Activated T-cell treated with anti-CD3 and anti-CD28 coated beads, Interleukin-2, amount 50 U/mL, for 48 hours (primary cell): ENCODE measurements around the gene CELF2.

ENCODE experiments used
- DNase-seq, 2 experiments: peaks; one replicate each; pipeline ENCODE4 v3.0.0-alpha.2; 2020

Gene CELF2

DNA sequence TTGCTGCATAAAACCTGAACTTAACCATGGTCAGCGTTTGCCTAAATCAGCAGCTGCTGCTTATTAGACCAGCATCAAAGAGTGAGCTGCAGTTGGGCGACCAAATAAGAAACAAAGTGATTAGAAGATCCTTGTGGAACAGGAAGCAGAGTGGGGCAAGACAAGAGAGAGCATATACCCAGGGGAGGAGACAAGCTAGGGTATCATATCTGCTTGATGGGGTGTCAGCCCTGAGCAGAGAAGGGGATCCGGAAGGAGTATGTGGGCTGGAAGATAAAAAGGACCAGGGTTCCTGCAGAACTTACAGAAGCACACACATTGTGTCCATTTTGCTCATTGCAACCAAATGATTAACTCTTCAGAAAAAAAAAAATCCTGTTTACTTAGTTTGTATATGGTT lies 213.6 kb downstream of the CELF2 start:
- peak in 1 of 2 experiments; percentile 22 for DNase-seq

GRCh38 chr10:11232222-11232961 lies 214.7 kb downstream of the CELF2 start:
- DNase-seq, result peak; percentile 48 to 55

- no peak for DNase-seq
These were observed 217.3 kb downstream of the CELF2 start for GRCh38 chr10:11234857-11235531.

DNA sequence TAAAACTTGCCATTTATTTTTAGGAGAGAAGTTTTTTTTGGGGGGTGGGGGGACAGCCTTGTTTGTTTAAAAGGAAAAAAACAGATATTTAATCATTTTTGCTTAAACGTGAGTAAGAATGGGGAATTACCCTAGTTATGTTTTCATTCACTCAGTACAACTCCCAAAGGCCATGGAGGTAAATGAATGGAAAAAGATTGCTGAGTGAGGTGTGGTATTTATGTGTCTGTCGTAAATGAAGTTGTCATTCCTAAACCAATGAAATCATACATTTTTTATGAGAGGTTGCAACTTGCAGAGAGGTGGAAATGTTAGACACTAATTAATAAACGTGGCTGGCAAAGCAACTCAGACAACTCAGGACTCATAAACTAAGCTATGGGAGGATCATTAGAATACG lies 218.1 kb downstream of the CELF2 start:
- no peak for DNase-seq

GRCh38 chr10:11236234-11236633 lies 218.6 kb downstream of the CELF2 start:
- DNase-seq, result no peak

- peak; percentile 74 to 79 for DNase-seq
These were observed 219.9 kb downstream of the CELF2 start for GRCh38 chr10:11237571-11237970.

- no peak for DNase-seq
These were observed 221.2 kb downstream of the CELF2 start for GRCh38 chr10:11238893-11239292.

GRCh38 chr10:11240641-11241040 lies 223.0 kb downstream of the CELF2 start:
- DNase-seq, result no peak

GRCh38 chr10:11242443-11243387 lies 225.0 kb downstream of the CELF2 start:
- peak in 1 of 2 experiments; percentile 64 for DNase-seq

GRCh38 chr10:11243425-11244222 lies 226.0 kb downstream of the CELF2 start:
- DNase-seq, result no peak

DNA sequence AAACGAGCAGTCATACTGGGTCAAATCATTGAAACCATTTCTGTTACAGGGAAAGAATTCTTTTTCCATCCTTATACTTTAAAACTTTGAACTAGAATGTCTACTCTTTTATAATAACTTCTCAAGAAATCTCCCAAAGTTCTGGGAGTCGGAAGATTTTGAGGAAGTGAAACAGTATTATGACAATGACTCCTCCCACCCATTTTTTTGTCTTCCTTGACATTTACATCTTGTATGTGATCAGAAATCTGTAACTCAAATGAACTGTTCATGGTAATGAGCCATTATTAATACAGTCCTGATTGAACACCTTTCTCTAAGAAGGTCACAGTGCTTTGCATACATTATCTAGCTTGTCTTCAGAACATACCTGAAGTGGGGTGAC lies 227.4 kb downstream of the CELF2 start:
- no peak for DNase-seq

DNA sequence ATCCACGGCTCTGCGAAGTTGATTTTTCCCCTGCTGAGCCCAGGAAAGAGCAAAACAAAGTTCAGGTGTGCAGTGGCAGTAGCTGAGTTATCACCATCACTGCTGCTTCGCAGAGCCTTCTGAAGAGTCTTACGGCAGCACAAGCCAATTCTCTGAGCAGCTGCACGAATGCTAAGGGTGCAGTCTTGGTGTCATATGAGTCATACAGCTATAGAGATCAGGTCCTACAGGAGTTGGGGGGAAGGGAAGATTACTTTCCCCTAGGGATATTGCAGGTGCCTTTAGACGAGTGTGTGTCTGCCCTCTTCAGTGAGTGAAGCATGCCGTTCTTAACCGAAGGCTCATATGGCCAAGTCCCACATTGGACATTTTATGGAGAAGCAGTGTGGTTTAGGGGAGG lies 227.8 kb downstream of the CELF2 start:
- DNase-seq, result no peak

DNA sequence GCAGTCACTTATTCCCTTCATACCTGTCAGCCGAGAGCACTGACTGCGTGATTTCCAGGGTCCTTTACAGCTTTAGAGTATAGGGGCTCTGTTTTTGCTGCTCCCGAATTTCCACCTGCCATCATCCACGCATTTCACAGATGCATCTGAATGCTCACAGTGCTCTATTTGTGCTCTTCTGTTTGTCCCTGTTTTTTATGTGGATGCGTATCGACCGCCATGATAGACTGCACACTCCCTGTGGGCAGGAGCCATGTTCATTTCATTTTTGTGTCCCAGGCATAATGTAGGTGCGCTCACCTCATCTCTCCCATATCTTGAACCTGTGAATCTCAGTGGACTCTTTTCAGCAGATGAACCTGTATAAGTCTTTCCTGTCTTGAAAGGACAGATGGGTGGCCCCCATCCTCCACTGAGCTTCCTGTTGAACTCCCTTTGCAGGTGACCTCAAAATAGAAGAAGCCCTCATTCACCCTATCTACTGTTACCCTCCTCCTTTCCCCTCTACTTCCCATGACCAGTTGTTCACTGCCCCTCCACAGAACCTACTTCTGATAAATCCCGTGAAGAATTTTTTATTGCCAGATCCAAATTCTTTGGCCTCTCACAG lies 228.4 kb downstream of the CELF2 start:
- no peak for DNase-seq

GRCh38 chr10:11246752-11247467 lies 229.2 kb downstream of the CELF2 start:
- peak in 1 of 2 experiments; percentile 57 for DNase-seq

GRCh38 chr10:11249152-11249807 lies 231.6 kb downstream of the CELF2 start:
- no peak for DNase-seq

- no peak for DNase-seq
These were observed 232.1 kb downstream of the CELF2 start for GRCh38 chr10:11249808-11250195.

- no peak for DNase-seq
These were observed 232.6 kb downstream of the CELF2 start for GRCh38 chr10:11250304-11250703.

DNA sequence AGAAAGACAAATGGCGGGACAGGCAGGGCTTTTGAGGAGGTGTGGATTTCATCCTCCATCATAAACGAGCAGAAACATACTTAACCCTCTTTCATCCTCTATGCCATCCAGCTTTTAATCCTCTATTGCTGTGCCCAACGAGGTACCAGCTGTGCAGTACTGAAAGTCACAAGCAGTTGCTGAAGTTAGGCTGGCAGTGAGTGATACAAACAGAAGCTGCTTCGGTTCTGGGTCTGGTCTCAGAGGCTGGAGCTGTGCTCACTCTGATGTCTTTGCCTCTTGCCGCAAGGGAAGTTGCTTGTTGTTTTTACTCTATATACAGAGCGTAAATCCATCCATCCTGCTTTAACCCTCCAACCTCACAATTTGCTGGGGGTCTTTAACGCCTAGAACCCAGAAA lies 235.2 kb downstream of the CELF2 start:
- no peak for DNase-seq

DNA sequence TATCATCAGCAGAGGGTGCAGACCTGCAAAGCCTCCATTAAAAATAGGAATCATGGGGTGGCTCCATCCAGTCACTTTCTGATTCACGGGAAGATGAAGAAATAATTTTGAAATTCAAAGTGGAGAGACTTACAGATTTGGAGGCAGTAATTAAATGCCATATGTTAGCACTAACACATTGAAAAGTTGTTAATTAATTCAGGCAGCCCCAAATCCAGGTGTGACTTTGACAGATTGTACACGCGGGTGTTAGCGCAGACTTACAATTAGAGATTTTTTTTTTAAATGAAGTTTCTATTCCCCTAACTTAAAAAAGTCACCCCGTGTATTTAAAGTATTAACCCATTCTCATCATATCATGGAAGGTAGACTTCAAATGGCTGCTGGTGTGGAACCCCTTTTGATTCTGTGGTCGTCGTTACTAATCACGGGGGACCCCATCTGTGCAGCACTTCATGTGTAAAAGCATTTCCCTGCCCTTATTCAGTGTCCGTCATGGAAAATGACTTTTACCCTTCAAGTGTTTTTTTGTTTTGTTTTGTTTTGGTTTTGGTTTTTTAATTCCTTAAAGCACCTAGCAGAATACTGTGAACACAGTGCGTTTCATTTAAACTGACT lies 235.8 kb downstream of the CELF2 start:
- no peak for DNase-seq

GRCh38 chr10:11255156-11255555 lies 237.5 kb downstream of the CELF2 start:
- DNase-seq, result no peak
